Upper lobe of right lung (tissue), 1 donor: ENCODE results near the gene MAGOH. TPM values are rescaled to one million over a fixed set of nuclear protein-coding genes. Genes with fewer than 3 reads are reported as not detected.

ENCODE experiments used
- ATAC-seq: fragments of 200-7000 bp; cut with Tn5 transposase; one replicate; pipeline ENCODE4 v1.9.1; 2020; ENCODE audit warnings: mild to moderate bottlenecking, moderate library complexity
- DNase-seq: peaks from one replicate; pipeline ENCODE4 v3.0.0-alpha.2; 2020
- H3K27ac ChIP-seq: fragments of 200-600 bp; one replicate; pipeline ENCODE4 v1.8.0; 2022
- H3K27me3 ChIP-seq: fragments of 200-600 bp; one replicate; pipeline ENCODE4 v1.8.0; 2022; ENCODE audit warnings: mild to moderate bottlenecking
- H3K36me3 ChIP-seq: fragments of 200-600 bp; one replicate; pipeline ENCODE4 v1.8.0; 2022
- H3K4me1 ChIP-seq: fragments of 200-600 bp; one replicate; pipeline ENCODE4 v1.8.0; 2022
- H3K4me3 ChIP-seq: fragments of 200-600 bp; one replicate; pipeline ENCODE4 v1.8.0; 2022; ENCODE audit warnings: mild to moderate bottlenecking
- H3K9me3 ChIP-seq: fragments of 200-600 bp; one replicate; pipeline ENCODE4 v1.8.0; 2022
- intact Hi-C: fragments of 100-400 bp; cut with DNase I; formaldehyde crosslinking; loops from one replicate; pipeline ENCODE4 v1.11.0; 2022
- total RNA-seq: library from RNA; stranded (reverse); fragmentation: NEBNext Ultra II Directional; extraction: Animal tissue kit (Norgen Biotek cat#: 25700); gene quantifications from one replicate; pipeline ENCODE4 v1.2.1, GENCODE V29; 2021
- TF ChIP-seq, protein P1 (sequence below): fragments of 200-600 bp; IDR thresholded peaks from one replicate; pipeline ENCODE4 v1.8.0; 2022; ENCODE audit warnings: antibody characterized with exemption
- donor health status: DM: no; HTN: yes; CAD: no; lungs with severe emphysema.

Gene MAGOH
- total RNA-seq, 1 donor from 2014 or later, result 38.8 TPM

DNA sequence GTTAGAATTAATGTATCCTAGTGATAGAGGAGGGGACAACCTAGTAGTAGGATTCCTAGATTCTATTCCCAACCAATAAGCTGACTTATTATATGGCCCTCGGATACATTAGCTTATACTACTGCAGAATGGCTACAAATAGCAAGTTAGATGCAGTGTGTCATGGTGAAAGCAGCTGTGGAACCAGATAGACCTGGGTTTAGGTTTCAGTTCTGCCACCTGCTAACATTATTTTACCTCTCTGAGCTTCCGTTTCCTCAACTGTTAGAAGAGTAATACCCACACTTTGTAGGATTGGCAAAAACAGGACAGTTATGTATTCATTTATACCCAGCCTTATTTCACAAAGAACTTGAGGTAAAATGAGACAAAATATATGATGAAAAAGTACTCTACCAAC lies 21.6 kb upstream of the MAGOH start:
- ATAC-seq (no peak), DNase-seq (no peak)
- TF ChIP-seq, protein P1, sequence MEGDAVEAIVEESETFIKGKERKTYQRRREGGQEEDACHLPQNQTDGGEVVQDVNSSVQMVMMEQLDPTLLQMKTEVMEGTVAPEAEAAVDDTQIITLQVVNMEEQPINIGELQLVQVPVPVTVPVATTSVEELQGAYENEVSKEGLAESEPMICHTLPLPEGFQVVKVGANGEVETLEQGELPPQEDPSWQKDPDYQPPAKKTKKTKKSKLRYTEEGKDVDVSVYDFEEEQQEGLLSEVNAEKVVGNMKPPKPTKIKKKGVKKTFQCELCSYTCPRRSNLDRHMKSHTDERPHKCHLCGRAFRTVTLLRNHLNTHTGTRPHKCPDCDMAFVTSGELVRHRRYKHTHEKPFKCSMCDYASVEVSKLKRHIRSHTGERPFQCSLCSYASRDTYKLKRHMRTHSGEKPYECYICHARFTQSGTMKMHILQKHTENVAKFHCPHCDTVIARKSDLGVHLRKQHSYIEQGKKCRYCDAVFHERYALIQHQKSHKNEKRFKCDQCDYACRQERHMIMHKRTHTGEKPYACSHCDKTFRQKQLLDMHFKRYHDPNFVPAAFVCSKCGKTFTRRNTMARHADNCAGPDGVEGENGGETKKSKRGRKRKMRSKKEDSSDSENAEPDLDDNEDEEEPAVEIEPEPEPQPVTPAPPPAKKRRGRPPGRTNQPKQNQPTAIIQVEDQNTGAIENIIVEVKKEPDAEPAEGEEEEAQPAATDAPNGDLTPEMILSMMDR, result no peak
- Histone ChIP-seq H3K4me3 (no peak overlapping the region), H3K27me3 (no peaks in the 10 kb centered on the region), H3K27ac (no peak overlapping the region), H3K9me3 (no peaks in the 10 kb centered on the region), H3K36me3 (peaks cover 4% of the 10 kb centered on the region), H3K4me1 (no peaks in the 10 kb centered on the region)
- intact Hi-C loops, result no loop called here

DNA sequence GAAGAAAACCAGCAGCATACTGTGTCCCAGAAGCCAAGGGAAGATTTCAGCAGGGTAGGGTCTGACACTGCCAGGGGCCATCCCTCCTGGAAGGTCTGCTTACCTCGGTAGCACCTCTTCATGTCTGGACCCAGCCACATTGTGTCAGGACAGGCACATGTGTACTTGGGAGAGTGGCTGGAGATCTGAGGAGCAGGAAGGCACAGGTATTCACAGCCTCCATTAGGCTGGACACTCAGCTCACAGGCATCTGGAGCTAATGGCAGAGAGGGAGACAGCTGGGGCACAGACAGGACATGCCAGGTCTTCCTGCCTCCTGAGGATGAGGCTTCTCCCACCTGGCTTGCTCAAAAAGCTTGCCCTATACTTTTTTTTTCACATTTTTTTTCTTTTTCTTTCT lies 19.9 kb upstream of the MAGOH start:
- no peaks in the 10 kb centered on the region for H3K4me1 ChIP-seq
- no peak overlapping the region for H3K27ac ChIP-seq
- ATAC-seq (no peak), DNase-seq (no peak)
- H3K36me3 ChIP-seq, result peaks cover 4% of the 10 kb centered on the region
- no peak overlapping the region for H3K4me3 ChIP-seq
- H3K9me3 ChIP-seq, result no peaks in the 10 kb centered on the region
- TF ChIP-seq, protein P1, result no peak
- intact Hi-C loops, result no loop called here
- no peaks in the 10 kb centered on the region for H3K27me3 ChIP-seq

DNA sequence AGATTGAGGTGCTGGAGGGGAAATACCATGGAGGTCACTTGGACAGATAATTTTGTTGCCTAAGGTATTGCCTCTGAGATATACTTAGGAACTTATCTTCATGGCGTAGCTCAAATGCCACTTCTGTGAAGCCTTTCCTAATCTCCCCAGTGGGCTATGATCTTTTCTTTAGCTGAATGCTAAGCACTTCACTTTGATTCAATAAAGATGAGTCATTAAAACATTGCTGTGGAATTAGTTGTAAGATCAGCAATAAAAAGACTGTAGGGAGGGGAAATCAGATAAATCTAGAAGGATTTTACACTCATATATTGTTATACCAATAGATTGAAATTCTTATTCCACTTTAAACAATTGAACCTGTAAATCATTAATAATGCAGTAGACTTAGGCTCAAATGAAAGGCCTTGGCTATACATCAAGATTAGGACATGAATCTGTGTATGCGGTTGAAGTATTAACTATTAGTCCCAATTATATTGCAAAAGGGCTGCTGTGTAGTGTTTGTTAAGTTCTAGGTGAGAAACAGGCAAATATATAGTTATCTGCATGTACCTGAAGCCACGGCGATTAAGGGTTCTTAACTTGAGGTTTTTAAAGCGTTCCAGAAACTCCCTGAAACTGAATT lies 19.2 kb upstream of the MAGOH start:
- Histone ChIP-seq H3K27me3 (no peaks in the 10 kb centered on the region), H3K4me3 (no peak overlapping the region), H3K27ac (no peak overlapping the region), H3K36me3 (peaks cover 4% of the 10 kb centered on the region), H3K4me1 (no peaks in the 10 kb centered on the region), H3K9me3 (no peaks in the 10 kb centered on the region)
- TF ChIP-seq, protein P1, result no peak
- intact Hi-C loops, result no loop called here
- DNase-seq (no peak), ATAC-seq (no peak)

DNA sequence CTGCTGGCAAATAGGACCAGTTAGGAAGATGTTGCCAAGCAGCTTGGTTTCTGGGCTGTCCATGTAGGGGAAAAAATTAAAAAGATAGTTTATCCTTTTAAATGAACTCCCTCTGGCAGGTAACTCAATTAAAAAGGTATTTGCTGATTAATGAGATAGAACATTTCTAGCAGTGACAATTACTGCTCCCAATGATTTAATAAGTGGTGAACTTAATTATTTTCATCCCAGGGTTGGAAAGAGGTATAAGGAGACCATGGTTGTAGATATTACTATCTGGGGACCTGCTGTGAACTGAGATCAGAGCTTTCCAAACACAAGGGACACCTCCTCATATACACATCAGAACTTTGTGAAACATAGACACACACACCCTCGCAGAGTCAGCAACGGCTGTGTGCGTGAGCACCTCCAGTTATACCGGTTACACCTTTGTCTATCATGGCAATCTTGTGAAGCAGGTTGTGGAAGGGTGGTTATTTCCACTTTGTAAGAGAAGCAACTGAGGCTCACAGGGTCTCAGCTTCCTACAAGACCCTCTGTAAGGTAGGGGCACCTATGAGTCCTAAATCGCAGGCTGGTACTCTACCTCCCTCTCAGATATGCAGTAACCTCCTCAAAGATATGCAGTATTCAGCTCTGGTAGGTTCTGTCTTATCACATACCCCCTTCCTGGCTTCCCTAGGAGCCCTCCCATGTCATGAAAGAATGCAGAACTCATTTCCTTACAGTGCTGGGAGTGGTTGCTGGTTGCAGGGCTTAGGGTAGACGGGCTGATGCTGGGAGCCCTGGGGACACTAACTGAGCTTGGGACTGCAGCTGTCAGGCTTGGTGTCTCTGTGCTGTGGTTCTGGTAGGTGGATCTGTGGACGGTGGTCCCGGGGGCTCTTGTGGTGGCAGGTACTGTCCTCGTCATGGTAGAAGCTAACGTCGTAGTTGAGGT lies 18.5 kb upstream of the MAGOH start:
- no peaks in the 10 kb centered on the region for H3K27me3 ChIP-seq
- DNase-seq, result no peak
- H3K36me3 ChIP-seq, result peaks cover 4% of the 10 kb centered on the region
- intact Hi-C loops, result no loop called here
- no peak for ATAC-seq
- TF ChIP-seq, protein P1, result no peak
- H3K4me1 ChIP-seq, result no peaks in the 10 kb centered on the region
- no peak overlapping the region for H3K27ac ChIP-seq
- no peak overlapping the region for H3K4me3 ChIP-seq
- H3K9me3 ChIP-seq, result no peaks in the 10 kb centered on the region

DNA sequence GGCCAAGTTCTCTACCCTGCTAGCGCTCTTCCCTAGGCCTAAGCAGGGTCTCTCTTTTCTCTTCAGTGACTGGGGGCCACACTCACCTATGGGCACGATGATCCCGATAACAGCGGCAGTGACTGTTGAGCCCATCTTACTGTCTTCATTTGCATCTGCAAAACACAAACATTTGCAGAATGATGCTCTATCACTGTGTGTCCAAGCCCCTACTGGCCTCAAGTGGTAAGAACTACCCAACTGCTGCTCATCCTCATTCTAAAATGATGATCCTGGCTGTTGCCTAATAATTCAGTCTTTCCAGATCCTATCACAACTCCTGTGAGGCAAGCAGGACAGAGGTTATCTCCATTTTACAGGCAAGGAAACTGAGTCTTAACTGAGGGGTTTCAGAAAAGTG lies 16.7 kb upstream of the MAGOH start:
- Histone ChIP-seq H3K27me3 (no peaks in the 10 kb centered on the region), H3K4me1 (no peaks in the 10 kb centered on the region), H3K4me3 (no peak overlapping the region), H3K36me3 (no peaks in the 10 kb centered on the region), H3K27ac (no peak overlapping the region), H3K9me3 (no peaks in the 10 kb centered on the region)
- intact Hi-C loops, result no loop called here
- no peak for DNase-seq
- ATAC-seq, result no peak
- TF ChIP-seq, protein P1, result no peak
